IMR-90 (cell line): ENCODE measurements around the gene ZMIZ1. TPM values are rescaled to one million over a fixed set of nuclear protein-coding genes. Genes with fewer than 3 reads are reported as not detected.

Source experiments
- ATAC-seq: fragments of 200-7000 bp; cut with Tn5 transposase; 2 replicates; pipeline ENCODE4 v1.9.1; 2020; ENCODE audit warnings: low read depth, mild to moderate bottlenecking, moderate library complexity
- BruUV-seq: library from RNA; stranded (reverse); fragments of 400-500 nt; replicated peaks from 2 replicates; lab custom pipeline; 2021; lab: Mats Ljungman, UMichigan
- CTCF ChIA-PET: fragments of 300-600 bp; formaldehyde crosslinking; extraction: SDS; loops from one replicate; lab custom pipeline; 2021; ENCODE audit warnings: antibody characterized with exemption; lab: Yijun Ruan, JAX
- POLR2A ChIA-PET: fragments of 300-600 bp; sonication (Branson Sonifier 250); formaldehyde crosslinking; loops from one replicate; lab custom pipeline; 2022; ENCODE audit warnings: antibody characterized with exemption; ENCODE audit not compliant: unreplicated experiment; lab: Charles Lee
- DNase-seq: peaks from one replicate; pipeline ENCODE4 v3.0.0; 2013
- H2AFZ ChIP-seq: replicated peaks from 2 replicates; pipeline ENCODE3; 2013; ENCODE audit warnings: low read length, mild to moderate bottlenecking; ENCODE audit not compliant: poor library complexity
- H2AK5ac ChIP-seq: 2 replicates; pipeline ENCODE4 v1.6.1; 2013; ENCODE audit warnings: low read depth, low read length, inconsistent platforms
- H2AK9ac ChIP-seq: replicated peaks from 2 replicates; pipeline ENCODE3; 2013; ENCODE audit warnings: mild to moderate bottlenecking, low read depth, low read length, moderate library complexity; ENCODE audit not compliant: poor library complexity
- H2BK120ac ChIP-seq: 2 replicates; pipeline ENCODE4 v1.6.1; 2013; ENCODE audit warnings: low read depth, low read length, inconsistent platforms
- H2BK15ac ChIP-seq: 3 replicates; pipeline ENCODE4 v1.6.1; 2013; ENCODE audit warnings: low read depth, low read length, inconsistent platforms
- H2BK20ac ChIP-seq: 2 replicates; pipeline ENCODE4 v1.6.1; 2013; ENCODE audit warnings: low read depth, mild to moderate bottlenecking, inconsistent platforms, low read length, moderate library complexity
- H2BK5ac ChIP-seq: 2 replicates; pipeline ENCODE4 v1.6.1; 2013; ENCODE audit warnings: mild to moderate bottlenecking, low read depth, low read length, inconsistent platforms; ENCODE audit not compliant: poor library complexity, severe bottlenecking
- H3K14ac ChIP-seq: replicated peaks from 2 replicates; pipeline ENCODE4 v1.6.1; 2013; ENCODE audit warnings: low read depth, low read length, inconsistent platforms
- H3K18ac ChIP-seq: 2 replicates; pipeline ENCODE4 v1.6.1; 2013; ENCODE audit warnings: low read depth, low read length, control low read depth
- H3K23ac ChIP-seq: 2 replicates; pipeline ENCODE4 v1.6.1; 2013; ENCODE audit warnings: low read depth, low read length, inconsistent platforms
- H3K27ac ChIP-seq: 2 replicates; pipeline ENCODE4 v1.5.1; 2013; ENCODE audit warnings: mild to moderate bottlenecking, control low read depth, low read length; ENCODE audit not compliant: insufficient read depth
- H3K27me3 ChIP-seq: 2 replicates; pipeline ENCODE4 v1.6.1; 2013; ENCODE audit warnings: low read length; ENCODE audit not compliant: control insufficient read depth, insufficient read depth
- H3K36me3 ChIP-seq: 2 replicates; pipeline ENCODE4 v1.6.1; 2013; ENCODE audit warnings: low read length, mixed read lengths; ENCODE audit not compliant: control insufficient read depth, insufficient read depth
- H3K4ac ChIP-seq: 2 replicates; pipeline ENCODE4 v1.6.1; 2013; ENCODE audit warnings: low read depth, low read length, inconsistent platforms
- H3K4me1 ChIP-seq: 2 replicates; pipeline ENCODE4 v1.6.1; 2013; ENCODE audit warnings: low read length, mixed read lengths; ENCODE audit not compliant: control insufficient read depth, insufficient read depth
- H3K4me2 ChIP-seq: 2 replicates; pipeline ENCODE4 v1.6.1; 2013; ENCODE audit warnings: low read depth, mild to moderate bottlenecking, control low read depth, low read length, moderate library complexity
- H3K4me3 ChIP-seq: 2 replicates; pipeline ENCODE4 v1.5.1; 2013; ENCODE audit warnings: low read depth, mild to moderate bottlenecking, control low read depth, low read length, moderate library complexity; ENCODE audit not compliant: insufficient read depth
- H3K56ac ChIP-seq: 2 replicates; pipeline ENCODE4 v1.6.1; 2013; ENCODE audit warnings: low read length, inconsistent platforms; ENCODE audit not compliant: insufficient read depth; ENCODE audit errors: extremely low read depth
- H3K79me1 ChIP-seq, 2 experiments: 2 replicates each; pipeline ENCODE4 v1.6.1; 2013; ENCODE audit warnings: low read length in 2 of 2, inconsistent platforms in 1 of 2, low read depth in 1 of 2
- H3K9ac ChIP-seq: 2 replicates; pipeline ENCODE4 v1.6.1; 2013; ENCODE audit warnings: low read depth, low read length, control low read depth
- H3K9me1 ChIP-seq: 2 replicates; pipeline ENCODE4 v1.6.1; 2013; ENCODE audit warnings: low read length, inconsistent platforms; ENCODE audit not compliant: insufficient read depth
- H3K9me3 ChIP-seq: 2 replicates; pipeline ENCODE4 v1.6.1; 2013; ENCODE audit warnings: low read length; ENCODE audit not compliant: control insufficient read depth, insufficient read depth
- H4K20me1 ChIP-seq: 2 replicates; pipeline ENCODE4 v1.6.1; 2013; ENCODE audit warnings: low read length, inconsistent platforms; ENCODE audit not compliant: insufficient read depth
- H4K5ac ChIP-seq: 2 replicates; pipeline ENCODE4 v1.6.1; 2013; ENCODE audit warnings: mild to moderate bottlenecking, low read depth, low read length, control low read depth
- H4K8ac ChIP-seq, 2 experiments: 2 replicates each; pipeline ENCODE4 v1.6.1; 2013; ENCODE audit warnings: low read depth in 2 of 2, low read length in 2 of 2, control low read depth in 1 of 2, inconsistent platforms in 1 of 2
- H4K91ac ChIP-seq: 2 replicates; pipeline ENCODE4 v1.6.1; 2013; ENCODE audit warnings: low read depth, low read length, inconsistent platforms; ENCODE audit not compliant: insufficient read depth
- BHLHE40 ChIP-seq: fragments of 150-350 bp; IDR thresholded peaks from 2 replicates; pipeline ENCODE4 v1.6.1; 2016; ENCODE audit warnings: mild to moderate bottlenecking, low read depth, low read length
- CEBPB ChIP-seq: IDR thresholded peaks from 2 replicates; pipeline ENCODE4 v1.6.1; 2012; ENCODE audit warnings: low read depth, low read length, improper control_type of control experiment
- CHD1 ChIP-seq: IDR thresholded peaks from 2 replicates; pipeline ENCODE4 v1.6.1; 2012; ENCODE audit warnings: low read depth, low read length, improper control_type of control experiment
- ELK1 ChIP-seq: fragments of 150-350 bp; IDR thresholded peaks from 2 replicates; pipeline ENCODE4 v1.6.1; 2016; ENCODE audit warnings: low read depth, mild to moderate bottlenecking, low read length, moderate library complexity, borderline replicate concordance
- FOS ChIP-seq: fragments of 150-350 bp; IDR thresholded peaks from 2 replicates; pipeline ENCODE4 v1.6.1; 2016; ENCODE audit warnings: low read depth, low read length
- MAFK ChIP-seq: IDR thresholded peaks from 2 replicates; pipeline ENCODE4 v1.6.1; 2012; ENCODE audit warnings: low read depth, low read length, improper control_type of control experiment
- MAZ ChIP-seq: IDR thresholded peaks from 2 replicates; pipeline ENCODE4 v1.6.1; 2012; ENCODE audit warnings: low read depth, mild to moderate bottlenecking, low read length, improper control_type of control experiment, moderate library complexity, borderline replicate concordance
- MXI1 ChIP-seq: IDR thresholded peaks from 2 replicates; pipeline ENCODE4 v1.6.1; 2012; ENCODE audit warnings: low read depth, mild to moderate bottlenecking, low read length, moderate library complexity, borderline replicate concordance
- NFE2L2 ChIP-seq: fragments of 150-350 bp; IDR thresholded peaks from 2 replicates; pipeline ENCODE4 v1.6.1; 2016; ENCODE audit warnings: low read depth, mild to moderate bottlenecking, low read length
- POLR2A ChIP-seq: IDR thresholded peaks from 2 replicates; pipeline ENCODE4 v1.6.1; 2012; ENCODE audit warnings: mild to moderate bottlenecking, low read depth, low read length
- RAD21 ChIP-seq: IDR thresholded peaks from 2 replicates; pipeline ENCODE4 v1.6.1; 2012; ENCODE audit warnings: low read length, improper control_type of control experiment
- RCOR1 ChIP-seq: IDR thresholded peaks from 2 replicates; pipeline ENCODE4 v1.6.1; 2012; ENCODE audit warnings: mild to moderate bottlenecking, low read length, improper control_type of control experiment; ENCODE audit not compliant: insufficient replicate concordance
- RFX5 ChIP-seq: IDR thresholded peaks from 2 replicates; pipeline ENCODE4 v1.8.0; 2012; ENCODE audit warnings: low read depth, mild to moderate bottlenecking, low read length, moderate library complexity
- SMC3 ChIP-seq: fragments of 150-350 bp; IDR thresholded peaks from 2 replicates; pipeline ENCODE4 v1.6.1; 2016; ENCODE audit warnings: low read depth, mild to moderate bottlenecking, antibody characterized with exemption, low read length, moderate library complexity
- USF2 ChIP-seq: fragments of 150-350 bp; IDR thresholded peaks from 2 replicates; pipeline ENCODE4 v1.6.1; 2017; ENCODE audit warnings: mild to moderate bottlenecking, antibody characterized with exemption, low read length, low read depth
- WGBS, 2 experiments: methylation state at CpG; one replicate each; pipeline versions ENCODE4 v1.1.5 to v1.1.7; 2013; ENCODE audit warnings: missing lambda C conversion rate in 2 of 2; ENCODE audit not compliant: insufficient read length in 1 of 2; ENCODE audit errors: extremely low coverage in 2 of 2; 5-methylcytosine and 5-hydroxymethylcytosine counted together
- dilution Hi-C: fragments of 300-500 bp; cut with HindIII; formaldehyde crosslinking; loops from one replicate; pipeline ENCODE4 v1.14.3; 2018; ENCODE audit warnings: low sequenced_read_pairs; ENCODE audit not compliant: unreplicated experiment
- in situ Hi-C: fragments of 300-500 bp; cut with MboI; formaldehyde crosslinking; loops from 3 replicates; pipeline ENCODE4 v1.14.3; 2019; ENCODE audit warnings: low sequenced_read_pairs, inconsistent platforms, mixed read lengths
- intact Hi-C: fragments of 100-400 bp; cut with micrococcal nuclease; formaldehyde crosslinking; loops from 2 replicates; pipeline ENCODE4 v1.10.0; 2022
- polyA plus RNA-seq, 3 experiments: library from polyadenylated mRNA; depleted of rRNA; stranded (reverse); fragments of >200 nt; gene quantifications; 2 replicates each; pipeline ENCODE4 v1.2.3, GENCODE V29; 2012; ENCODE audit warnings: low replicate concordance in 1 of 3
- total RNA-seq: library from RNA; depleted of rRNA; stranded (reverse); fragments of >200 nt; gene quantifications from 2 replicates; pipeline ENCODE4 v1.2.3, GENCODE V29; 2012

Gene ZMIZ1
- total and polyA plus RNA-seq, 2 of the 4 experiments (the other 2 are of a cell fraction): 6.6 to 48.7 TPM

GRCh38 chr10:79084012-79084971 lies 15.5 kb downstream of the ZMIZ1 start:
- Histone ChIP-seq H3K9ac (no peak overlapping the region), H3K4me1 (peaks cover 69% of the 10 kb centered on the region), H3K9me3 (no peaks in the 10 kb centered on the region), H2BK5ac (peak overlapping the region; percentile 98), H4K20me1 (peaks cover 99% of the 10 kb centered on the region), H3K56ac (peak overlapping the region; percentile 29; the same call in 1 of the 2 replicates), H3K27me3 (no peaks in the 10 kb centered on the region), H3K4me2 (peak overlapping the region; percentile 27), H3K79me1 (peaks cover 21 to 92% of the 10 kb centered on the region in 2 experiments), H3K9me1 (peaks cover 68% of the 10 kb centered on the region), H3K23ac (peak overlapping the region; percentile 92; the same call in 1 of the 2 replicates), H2AFZ (no peak overlapping the region), H2AK5ac (peak overlapping the region; percentile 98), H2BK120ac (peak overlapping the region; percentile 95), H4K8ac (peak overlapping the region; percentile 60 to 90; a peak in 3 of 4 replicates), H2AK9ac (no peak overlapping the region), H3K14ac (peak overlapping the region; percentile 83), H3K27ac (peak overlapping the region; percentile 78), H4K5ac (peak overlapping the region; percentile 57; the same call in 1 of the 2 replicates), H2BK15ac (peak overlapping the region; percentile 97; the same call in 2 of the 3 replicates), H3K4me3 (no peak overlapping the region), H3K18ac (peak overlapping the region; percentile 80), H3K4ac (peak overlapping the region; percentile 95), H3K36me3 (peaks cover 4% of the 10 kb centered on the region), H4K91ac (peak overlapping the region; percentile 92), H2BK20ac (peak overlapping the region; percentile 91)
- DNase-seq (peak; percentile 83), ATAC-seq (0 out of 2 replicates have a peak, but pooled peaks have one; percentile 2)
- CTCF ChIA-PET: no interaction called here
- BruUV-seq: no TSS peak
- dilution Hi-C loops (no loop called here), in situ Hi-C loops (loop anchor here (5.0 kb wide), 1 partner anchor 103 kb away; no protein-coding TSS in a partner anchor), intact Hi-C loops (loop anchor here (5.0 kb wide), 1 partner anchor 43 kb away; no protein-coding TSS in a partner anchor)
- 0% methylated on average over 1 of the region's 9 CpGs; no CpG with 5 or more reads in 1 of the 2 experiments for WGBS, 2 experiments
- POLR2A ChIA-PET: interaction anchor here (0.6 kb wide), 1 partner anchor 18 kb away, joined by 3 read pairs; no protein-coding TSS in a partner anchor
- TF ChIP-seq MAFK (no peak), POLR2A (peak; percentile 41; the same call in 1 of the 2 replicates), BHLHE40 (no peak; the same call in 1 of the 2 replicates), CEBPB (peak; percentile 96), FOS (peak; percentile 48; the same call in 1 of the 2 replicates), NFE2L2 (no peak), RAD21 (no peak), USF2 (no peak), RFX5 (no peak), CHD1 (no peak; the same call in 1 of the 2 replicates), RCOR1 (no peak), SMC3 (no peak), MXI1 (no peak), ELK1 (no peak), MAZ (no peak)
